KOPT-K1 (cell line): ENCODE data around the gene SLC39A3.

Experiments
- H3K27ac ChIP-seq: fragments of 200-600 bp; sonication (generic); 2 replicates; pipeline ENCODE4 v1.5.1; 2016; ENCODE audit warnings: antibody characterized with exemption, mild to moderate bottlenecking, low read depth, low read length; ENCODE audit not compliant: poor library complexity, severe bottlenecking
- H3K36me3 ChIP-seq: fragments of 200-600 bp; sonication (generic); 2 replicates; pipeline ENCODE4 v1.5.1; 2017; ENCODE audit warnings: antibody characterized with exemption, mild to moderate bottlenecking, low read length, moderate library complexity; ENCODE audit not compliant: insufficient read depth
- H3K9me3 ChIP-seq: fragments of 200-600 bp; sonication (generic); 2 replicates; pipeline ENCODE4 v1.5.1; 2017; ENCODE audit warnings: antibody characterized with exemption, low read length, mild to moderate bottlenecking; ENCODE audit not compliant: insufficient read depth, poor library complexity, severe bottlenecking

The SLC39A3 gene

GRCh38 chr19:2739602-2740313 is at the start of gene SLC39A3:
Gene SLC39A3, minus strand, starts transcription at chr19:2740017. Its CDS starts 2,760 bp downstream, at chr19:2737257.
- Histone ChIP-seq H3K27ac (peak within 1 kb of the TSS; percentile 64), H3K9me3 (no peaks in the 10 kb centered on the region), H3K36me3 (peaks cover 27% of the 10 kb centered on the region)

- no peak overlapping the region for H3K27ac ChIP-seq
- peaks cover 61% of the 10 kb centered on the region for H3K36me3 ChIP-seq
- no peaks in the 10 kb centered on the region for H3K9me3 ChIP-seq
Observed at GRCh38 chr19:2788237-2788636, 48.4 kb upstream of the SLC39A3 start.

- Histone ChIP-seq H3K36me3 (peaks cover 52% of the 10 kb centered on the region), H3K27ac (no peak overlapping the region), H3K9me3 (no peaks in the 10 kb centered on the region)
Observed at GRCh38 chr19:2787115-2787514, 47.3 kb upstream of the SLC39A3 start.

GRCh38 chr19:2785244-2785997 is 45.6 kb upstream of the SLC39A3 start, which contains the start of gene THOP1:
Gene THOP1, plus strand, starts transcription at chr19:2785503. Its CDS starts 160 bp downstream, at chr19:2785663.
- Histone ChIP-seq H3K27ac (peak within 1 kb of the TSS; percentile 79), H3K9me3 (no peaks in the 10 kb centered on the region), H3K36me3 (peaks cover 44% of the 10 kb centered on the region)

GRCh38 chr19:2783781-2784145 is 43.9 kb upstream of the SLC39A3 start:
- H3K9me3 ChIP-seq: no peaks in the 10 kb centered on the region
- H3K36me3 ChIP-seq: peaks cover 44% of the 10 kb centered on the region
- H3K27ac ChIP-seq: peak overlapping the region; percentile 86

- Histone ChIP-seq H3K36me3 (peaks cover 44% of the 10 kb centered on the region), H3K27ac (peak within 1 kb of the TSS; percentile 86), H3K9me3 (no peaks in the 10 kb centered on the region)
Observed at GRCh38 chr19:2782936-2783780, 43.3 kb upstream of the SLC39A3 start, which contains the start of gene SGTA. Gene SGTA, minus strand, starts transcription at chr19:2783273. Its CDS starts 14,205 bp downstream, at chr19:2769068.

GRCh38 chr19:2782329-2782935 is 42.6 kb upstream of the SLC39A3 start:
- Histone ChIP-seq H3K9me3 (no peaks in the 10 kb centered on the region), H3K27ac (peak overlapping the region; percentile 86), H3K36me3 (peaks cover 44% of the 10 kb centered on the region)

- Histone ChIP-seq H3K27ac (no peak overlapping the region), H3K9me3 (no peaks in the 10 kb centered on the region), H3K36me3 (peaks cover 48% of the 10 kb centered on the region)
Observed at GRCh38 chr19:2780284-2780683, 40.5 kb upstream of the SLC39A3 start.

GRCh38 chr19:2779121-2779740 is 39.4 kb upstream of the SLC39A3 start:
- Histone ChIP-seq H3K27ac (no peak overlapping the region), H3K36me3 (peaks cover 48% of the 10 kb centered on the region), H3K9me3 (no peaks in the 10 kb centered on the region)

GRCh38 chr19:2777952-2778683 is 38.3 kb upstream of the SLC39A3 start:
- H3K27ac ChIP-seq: no peak overlapping the region

GRCh38 chr19:2775556-2776430 is 36.0 kb upstream of the SLC39A3 start:
- Histone ChIP-seq H3K27ac (peak overlapping the region; percentile 12), H3K9me3 (no peaks in the 10 kb centered on the region), H3K36me3 (peaks cover 51% of the 10 kb centered on the region)

More at GRCh38 chr19:2777952-2778683, 38.3 kb upstream of the SLC39A3 start:
- Histone ChIP-seq H3K36me3 (peaks cover 48% of the 10 kb centered on the region), H3K9me3 (no peaks in the 10 kb centered on the region)

- Histone ChIP-seq H3K36me3 (peaks cover 50% of the 10 kb centered on the region), H3K27ac (peak overlapping the region; percentile 12), H3K9me3 (no peaks in the 10 kb centered on the region)
Observed at GRCh38 chr19:2774953-2775555, 35.2 kb upstream of the SLC39A3 start.
